B cell (primary cell): ENCODE measurements around the gene PPP1R7. TPM values are rescaled to one million over a fixed set of nuclear protein-coding genes. Genes with fewer than 3 reads are reported as not detected.

Experiments used
- ATAC-seq: fragments of 200-7000 bp; cut with Tn5 transposase; one replicate; pipeline ENCODE4 v1.10.0; 2021; ENCODE audit warnings: low read depth, mild to moderate bottlenecking, moderate number of reproducible peaks, moderate library complexity
- CTCF ChIA-PET: fragments of 350-600 bp; sonication (Branson Sonifier 250); formaldehyde crosslinking; loops from one replicate; lab custom pipeline; 2021; ENCODE audit warnings: antibody characterized with exemption, inconsistent platforms; lab: Charles Lee
- POLR2A ChIA-PET: fragments of 350-600 bp; sonication (Branson Sonifier 250); formaldehyde crosslinking; loops from one replicate; lab custom pipeline; 2021; ENCODE audit warnings: antibody characterized with exemption; lab: Charles Lee
- DNase-seq: peaks from one replicate; pipeline ENCODE4 v3.0.0; 2013
- H2AFZ ChIP-seq: 2 replicates; pipeline ENCODE4 v1.6.1; 2012; ENCODE audit warnings: mild to moderate bottlenecking, low read depth, low read length; ENCODE audit not compliant: insufficient read depth, poor library complexity, severe bottlenecking
- H3K27ac ChIP-seq, 2 donors: 1 replicate in 1 of 2; 2 replicates in 1 of 2; pipeline ENCODE4 v1.5.1; 2012 to 2013; ENCODE audit warnings: low read length in 2 of 2, mild to moderate bottlenecking in 2 of 2, moderate library complexity in 1 of 2
- H3K27me3 ChIP-seq, 4 experiments: fragments of 200-600 bp in 1 of 4; sonication (generic) in 1 of 4; replicated peaks in 1 of 4; 1 replicate in 2 of 4; 2 replicates in 2 of 4; pipeline versions ENCODE4 v1.6.1 to v1.7.0; 2013 to 2016; ENCODE audit warnings: low read length in 3 of 4, mild to moderate bottlenecking in 2 of 4, mixed read lengths in 1 of 4, moderate library complexity in 1 of 4; ENCODE audit not compliant: insufficient read depth in 4 of 4, control insufficient read depth in 3 of 4; ENCODE audit errors: control extremely low read depth in 1 of 4
- H3K36me3 ChIP-seq, 2 experiments: replicated peaks in 1 of 2; 1 replicate in 1 of 2; 2 replicates in 1 of 2; pipeline versions ENCODE4 v1.6.1 to v1.7.1; 2013; ENCODE audit warnings: low read length in 1 of 2; ENCODE audit not compliant: insufficient read depth in 2 of 2, control insufficient read depth in 1 of 2; ENCODE audit errors: control extremely low read depth in 1 of 2, extremely low read depth in 1 of 2
- H3K4me1 ChIP-seq, 2 donors: fragments of 200-600 bp in 1 of 2; sonication (generic) in 1 of 2; 1 replicate in 1 of 2; 2 replicates in 1 of 2; pipeline versions ENCODE4 v1.5.1 to v1.6.1; 2013 to 2017; ENCODE audit warnings: low read length in 2 of 2; ENCODE audit not compliant: control insufficient read depth in 2 of 2, insufficient read depth in 2 of 2
- H3K4me2 ChIP-seq: replicated peaks from 2 replicates; pipeline ENCODE3; 2012; ENCODE audit warnings: mild to moderate bottlenecking, low read depth, low read length; ENCODE audit not compliant: poor library complexity, severe bottlenecking
- H3K4me3 ChIP-seq, 5 experiments: fragments of 200-600 bp in 1 of 5; sonication (generic) in 1 of 5; 1 replicate in 3 of 5; 2 replicates in 2 of 5; pipeline versions ENCODE4 v1.5.1 to v1.7.0; 2011 to 2016; ENCODE audit warnings: low read length in 4 of 5, mild to moderate bottlenecking in 4 of 5, low read depth in 2 of 5, control low read depth in 1 of 5, moderate library complexity in 1 of 5; ENCODE audit not compliant: insufficient read depth in 1 of 5; ENCODE audit errors: control extremely low read depth in 1 of 5, extremely low read depth in 1 of 5
- H3K79me2 ChIP-seq: fragments of 200-600 bp; sonication (generic); one replicate; pipeline ENCODE4 v1.6.0; 2016; ENCODE audit warnings: low read length; ENCODE audit not compliant: control insufficient read depth, insufficient read depth
- H3K9ac ChIP-seq: fragments of 200-600 bp; sonication (generic); 2 replicates; pipeline ENCODE4 v1.6.1; 2017; ENCODE audit warnings: mild to moderate bottlenecking, low read length, moderate library complexity
- H3K9me3 ChIP-seq, 3 donors: one replicate each; pipeline versions ENCODE4 v1.6.1 to v1.7.1; 2013; ENCODE audit warnings: low read length in 2 of 3; ENCODE audit not compliant: control insufficient read depth in 2 of 3, insufficient read depth in 1 of 3; ENCODE audit errors: control extremely low read depth in 1 of 3
- H4K20me1 ChIP-seq: 2 replicates; pipeline ENCODE4 v1.6.0; 2012; ENCODE audit warnings: mild to moderate bottlenecking, low read length; ENCODE audit not compliant: insufficient read depth, control insufficient read depth, poor library complexity, severe bottlenecking
- H3K27ac Mint-ChIP-seq: one replicate; pipeline ENCODE4 v1.8.0; 2021; ENCODE audit warnings: mixed read lengths
- H3K27me3 Mint-ChIP-seq: one replicate; pipeline ENCODE4 v1.8.0; 2021; ENCODE audit warnings: mixed read lengths
- H3K4me1 Mint-ChIP-seq: one replicate; pipeline ENCODE4 v1.8.0; 2021; ENCODE audit warnings: mixed read lengths
- H3K4me3 Mint-ChIP-seq: one replicate; pipeline ENCODE4 v1.8.0; 2021; ENCODE audit warnings: mixed read lengths
- H3K9me3 Mint-ChIP-seq: one replicate; pipeline ENCODE4 v1.8.0; 2022; ENCODE audit warnings: mixed read lengths; ENCODE audit not compliant: insufficient read depth
- EZH2 ChIP-seq: IDR thresholded peaks from 2 replicates; pipeline ENCODE4 v1.6.1; 2012; ENCODE audit warnings: borderline replicate concordance, low read depth, mild to moderate bottlenecking, moderate library complexity, low read length; ENCODE audit not compliant: insufficient read depth, poor library complexity, severe bottlenecking
- WGBS: methylation state at CpG from one replicate; pipeline ENCODE4 v1.1.5; 2013; ENCODE audit warnings: missing lambda C conversion rate; ENCODE audit not compliant: insufficient coverage; 5-methylcytosine and 5-hydroxymethylcytosine counted together
- intact Hi-C: fragments of 100-400 bp; cut with micrococcal nuclease; formaldehyde crosslinking; loops from one replicate; pipeline ENCODE4 v1.10.0; 2022
- polyA plus RNA-seq: library from polyadenylated mRNA; depleted of rRNA; stranded (reverse); fragments of >200 nt; gene quantifications from 2 replicates; pipeline ENCODE4 v1.2.3, GENCODE V29; 2012
- total RNA-seq, 2 donors: library from RNA; stranded (reverse); fragments of 120-200 nt in 1 of 2; gene quantifications; 1 replicate in 1 of 2; 2 replicates in 1 of 2; pipeline versions ENCODE4 v1.2.3 to v1.2.4, GENCODE V29; 2013 to 2022
- TF ChIP-seq, protein P1 (sequence below): fragments of 200-600 bp; IDR thresholded peaks from one replicate; pipeline ENCODE4 v1.8.0; 2022; ENCODE audit warnings: antibody characterized with exemption, mild to moderate bottlenecking

The PPP1R7 gene
- total and polyA plus RNA-seq, 2 donors (not counting 1 experiment from before 2014, with no cell fraction given) = 37.7 to 50.9 TPM

DNA sequence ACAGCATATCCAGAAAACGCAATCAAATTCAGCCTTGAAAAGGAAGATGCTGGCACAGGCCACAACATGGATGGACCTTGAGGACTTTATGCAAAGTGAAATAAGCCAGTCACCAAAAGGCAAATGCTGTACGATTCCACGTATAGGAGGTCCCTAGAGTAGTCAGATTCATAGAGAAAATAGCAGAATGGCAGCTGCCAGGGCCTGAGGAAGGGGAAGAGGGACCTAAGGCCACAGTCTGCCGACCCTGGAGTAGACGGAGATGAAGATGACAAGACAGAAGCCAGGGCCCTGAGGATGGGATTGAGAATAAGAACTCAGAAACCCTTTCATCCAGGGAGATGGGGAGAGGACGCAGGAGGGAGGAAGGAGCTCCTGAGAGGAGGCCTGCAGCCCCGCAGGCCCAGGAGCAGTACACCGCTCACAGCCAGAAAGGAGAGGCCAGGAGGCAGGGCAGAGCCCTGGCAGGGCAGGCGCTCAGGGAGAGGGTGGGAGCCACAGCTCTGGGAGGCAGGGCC is 40.1 kb upstream of the PPP1R7 start:
- no peak overlapping the region for H3K9ac ChIP-seq
- peak overlapping the region; percentile 97 for H3K27ac Mint-ChIP-seq
- peaks cover 0 to 25% of the 10 kb centered on the region in 2 experiments for H3K36me3 ChIP-seq
- TF ChIP-seq, protein P1, sequence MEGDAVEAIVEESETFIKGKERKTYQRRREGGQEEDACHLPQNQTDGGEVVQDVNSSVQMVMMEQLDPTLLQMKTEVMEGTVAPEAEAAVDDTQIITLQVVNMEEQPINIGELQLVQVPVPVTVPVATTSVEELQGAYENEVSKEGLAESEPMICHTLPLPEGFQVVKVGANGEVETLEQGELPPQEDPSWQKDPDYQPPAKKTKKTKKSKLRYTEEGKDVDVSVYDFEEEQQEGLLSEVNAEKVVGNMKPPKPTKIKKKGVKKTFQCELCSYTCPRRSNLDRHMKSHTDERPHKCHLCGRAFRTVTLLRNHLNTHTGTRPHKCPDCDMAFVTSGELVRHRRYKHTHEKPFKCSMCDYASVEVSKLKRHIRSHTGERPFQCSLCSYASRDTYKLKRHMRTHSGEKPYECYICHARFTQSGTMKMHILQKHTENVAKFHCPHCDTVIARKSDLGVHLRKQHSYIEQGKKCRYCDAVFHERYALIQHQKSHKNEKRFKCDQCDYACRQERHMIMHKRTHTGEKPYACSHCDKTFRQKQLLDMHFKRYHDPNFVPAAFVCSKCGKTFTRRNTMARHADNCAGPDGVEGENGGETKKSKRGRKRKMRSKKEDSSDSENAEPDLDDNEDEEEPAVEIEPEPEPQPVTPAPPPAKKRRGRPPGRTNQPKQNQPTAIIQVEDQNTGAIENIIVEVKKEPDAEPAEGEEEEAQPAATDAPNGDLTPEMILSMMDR = no peak
- no peak for TF ChIP-seq EZH2
- POLR2A ChIA-PET = interaction anchor here (1.2 to 2.6 kb wide), 6 partner anchors 9 to 39 kb away, joined by 3 to 29 read pairs (median 8); partner anchors contain the start of genes MTERF4, PASK and PPP1R7
- H3K27me3 ChIP-seq = no peaks in the 10 kb centered on the region
- intact Hi-C loops = loop anchor here (1.0 to 2.0 kb wide), 3 partner anchors 8 to 75 kb away; partner anchors contain the start of genes MTERF4 and PASK
- peaks cover 35 to 59% of the 10 kb centered on the region in 2 donors for H3K4me1 ChIP-seq
- H3K27me3 Mint-ChIP-seq = no peaks in the 10 kb centered on the region
- H3K4me1 Mint-ChIP-seq = peaks cover 53% of the 10 kb centered on the region
- H2AFZ ChIP-seq = peak overlapping the region; percentile 53
- no peak for ATAC-seq
- peak overlapping the region; percentile 89 to 95 for H3K27ac ChIP-seq
- no peaks in the 10 kb centered on the region for H3K9me3 Mint-ChIP-seq
- H3K4me2 ChIP-seq = peak overlapping the region; percentile 53
- CTCF ChIA-PET = interaction anchor here (1.3 to 3.3 kb wide), 3 partner anchors 10 to 40 kb away, joined by 4 to 20 read pairs (median 16); partner anchors contain the start of genes MTERF4, PASK and PPP1R7
- no peaks in the 10 kb centered on the region for H3K79me2 ChIP-seq
- 86% methylated on average over 9 of the region's 9 CpGs for WGBS
- H4K20me1 ChIP-seq = no peaks in the 10 kb centered on the region
- no peak for DNase-seq
- H3K4me3 Mint-ChIP-seq = peak overlapping the region; percentile 74
- peaks cover 0 to 6% (median 0%) of the 10 kb centered on the region in 3 donors for H3K9me3 ChIP-seq
- peak overlapping the region in 1 of 5 experiments; percentile 3 for H3K4me3 ChIP-seq
